IMR-90 (cell line): Measurements from ENCODE around the gene NFKBIE. TPM values are rescaled to one million over a fixed set of nuclear protein-coding genes. Genes with fewer than 3 reads are reported as not detected.

Experiments used
- ATAC-seq: fragments of 200-7000 bp; cut with Tn5 transposase; 2 replicates; pipeline ENCODE4 v1.9.1; 2020; ENCODE audit warnings: low read depth, mild to moderate bottlenecking, moderate library complexity
- BruUV-seq: library from RNA; stranded (reverse); fragments of 400-500 nt; replicated peaks from 2 replicates; lab custom pipeline; 2021; lab: Mats Ljungman, UMichigan
- CTCF ChIA-PET: fragments of 300-600 bp; formaldehyde crosslinking; extraction: SDS; loops from one replicate; lab custom pipeline; 2021; ENCODE audit warnings: antibody characterized with exemption; lab: Yijun Ruan, JAX
- POLR2A ChIA-PET: fragments of 300-600 bp; sonication (Branson Sonifier 250); formaldehyde crosslinking; loops from one replicate; lab custom pipeline; 2022; ENCODE audit warnings: antibody characterized with exemption; ENCODE audit not compliant: unreplicated experiment; lab: Charles Lee
- DNase-seq: peaks from one replicate; pipeline ENCODE4 v3.0.0; 2013
- H2AFZ ChIP-seq: replicated peaks from 2 replicates; pipeline ENCODE3; 2013; ENCODE audit warnings: low read length, mild to moderate bottlenecking; ENCODE audit not compliant: poor library complexity
- H2AK5ac ChIP-seq: 2 replicates; pipeline ENCODE4 v1.6.1; 2013; ENCODE audit warnings: low read depth, low read length, inconsistent platforms
- H2AK9ac ChIP-seq: replicated peaks from 2 replicates; pipeline ENCODE3; 2013; ENCODE audit warnings: mild to moderate bottlenecking, low read depth, low read length, moderate library complexity; ENCODE audit not compliant: poor library complexity
- H2BK120ac ChIP-seq: 2 replicates; pipeline ENCODE4 v1.6.1; 2013; ENCODE audit warnings: low read depth, low read length, inconsistent platforms
- H2BK15ac ChIP-seq: 3 replicates; pipeline ENCODE4 v1.6.1; 2013; ENCODE audit warnings: low read depth, low read length, inconsistent platforms
- H2BK20ac ChIP-seq: 2 replicates; pipeline ENCODE4 v1.6.1; 2013; ENCODE audit warnings: low read depth, mild to moderate bottlenecking, inconsistent platforms, low read length, moderate library complexity
- H2BK5ac ChIP-seq: 2 replicates; pipeline ENCODE4 v1.6.1; 2013; ENCODE audit warnings: mild to moderate bottlenecking, low read depth, low read length, inconsistent platforms; ENCODE audit not compliant: poor library complexity, severe bottlenecking
- H3K14ac ChIP-seq: replicated peaks from 2 replicates; pipeline ENCODE4 v1.6.1; 2013; ENCODE audit warnings: low read depth, low read length, inconsistent platforms
- H3K18ac ChIP-seq: 2 replicates; pipeline ENCODE4 v1.6.1; 2013; ENCODE audit warnings: low read depth, low read length, control low read depth
- H3K23ac ChIP-seq: 2 replicates; pipeline ENCODE4 v1.6.1; 2013; ENCODE audit warnings: low read depth, low read length, inconsistent platforms
- H3K27ac ChIP-seq: 2 replicates; pipeline ENCODE4 v1.5.1; 2013; ENCODE audit warnings: mild to moderate bottlenecking, control low read depth, low read length; ENCODE audit not compliant: insufficient read depth
- H3K27me3 ChIP-seq: 2 replicates; pipeline ENCODE4 v1.6.1; 2013; ENCODE audit warnings: low read length; ENCODE audit not compliant: control insufficient read depth, insufficient read depth
- H3K36me3 ChIP-seq: 2 replicates; pipeline ENCODE4 v1.6.1; 2013; ENCODE audit warnings: low read length, mixed read lengths; ENCODE audit not compliant: control insufficient read depth, insufficient read depth
- H3K4ac ChIP-seq: 2 replicates; pipeline ENCODE4 v1.6.1; 2013; ENCODE audit warnings: low read depth, low read length, inconsistent platforms
- H3K4me1 ChIP-seq: 2 replicates; pipeline ENCODE4 v1.6.1; 2013; ENCODE audit warnings: low read length, mixed read lengths; ENCODE audit not compliant: control insufficient read depth, insufficient read depth
- H3K4me2 ChIP-seq: 2 replicates; pipeline ENCODE4 v1.6.1; 2013; ENCODE audit warnings: low read depth, mild to moderate bottlenecking, control low read depth, low read length, moderate library complexity
- H3K4me3 ChIP-seq: 2 replicates; pipeline ENCODE4 v1.5.1; 2013; ENCODE audit warnings: low read depth, mild to moderate bottlenecking, control low read depth, low read length, moderate library complexity; ENCODE audit not compliant: insufficient read depth
- H3K56ac ChIP-seq: 2 replicates; pipeline ENCODE4 v1.6.1; 2013; ENCODE audit warnings: low read length, inconsistent platforms; ENCODE audit not compliant: insufficient read depth; ENCODE audit errors: extremely low read depth
- H3K79me1 ChIP-seq, 2 experiments: 2 replicates each; pipeline ENCODE4 v1.6.1; 2013; ENCODE audit warnings: low read length in 2 of 2, inconsistent platforms in 1 of 2, low read depth in 1 of 2
- H3K9ac ChIP-seq: 2 replicates; pipeline ENCODE4 v1.6.1; 2013; ENCODE audit warnings: low read depth, low read length, control low read depth
- H3K9me1 ChIP-seq: 2 replicates; pipeline ENCODE4 v1.6.1; 2013; ENCODE audit warnings: low read length, inconsistent platforms; ENCODE audit not compliant: insufficient read depth
- H3K9me3 ChIP-seq: 2 replicates; pipeline ENCODE4 v1.6.1; 2013; ENCODE audit warnings: low read length; ENCODE audit not compliant: control insufficient read depth, insufficient read depth
- H4K20me1 ChIP-seq: 2 replicates; pipeline ENCODE4 v1.6.1; 2013; ENCODE audit warnings: low read length, inconsistent platforms; ENCODE audit not compliant: insufficient read depth
- H4K5ac ChIP-seq: 2 replicates; pipeline ENCODE4 v1.6.1; 2013; ENCODE audit warnings: mild to moderate bottlenecking, low read depth, low read length, control low read depth
- H4K8ac ChIP-seq, 2 experiments: 2 replicates each; pipeline ENCODE4 v1.6.1; 2013; ENCODE audit warnings: low read depth in 2 of 2, low read length in 2 of 2, control low read depth in 1 of 2, inconsistent platforms in 1 of 2
- H4K91ac ChIP-seq: 2 replicates; pipeline ENCODE4 v1.6.1; 2013; ENCODE audit warnings: low read depth, low read length, inconsistent platforms; ENCODE audit not compliant: insufficient read depth
- BHLHE40 ChIP-seq: fragments of 150-350 bp; IDR thresholded peaks from 2 replicates; pipeline ENCODE4 v1.6.1; 2016; ENCODE audit warnings: mild to moderate bottlenecking, low read depth, low read length
- CEBPB ChIP-seq: IDR thresholded peaks from 2 replicates; pipeline ENCODE4 v1.6.1; 2012; ENCODE audit warnings: low read depth, low read length, improper control_type of control experiment
- CHD1 ChIP-seq: IDR thresholded peaks from 2 replicates; pipeline ENCODE4 v1.6.1; 2012; ENCODE audit warnings: low read depth, low read length, improper control_type of control experiment
- MAZ ChIP-seq: IDR thresholded peaks from 2 replicates; pipeline ENCODE4 v1.6.1; 2012; ENCODE audit warnings: low read depth, mild to moderate bottlenecking, low read length, improper control_type of control experiment, moderate library complexity, borderline replicate concordance
- MXI1 ChIP-seq: IDR thresholded peaks from 2 replicates; pipeline ENCODE4 v1.6.1; 2012; ENCODE audit warnings: low read depth, mild to moderate bottlenecking, low read length, moderate library complexity, borderline replicate concordance
- NFE2L2 ChIP-seq: fragments of 150-350 bp; IDR thresholded peaks from 2 replicates; pipeline ENCODE4 v1.6.1; 2016; ENCODE audit warnings: low read depth, mild to moderate bottlenecking, low read length
- POLR2A ChIP-seq: IDR thresholded peaks from 2 replicates; pipeline ENCODE4 v1.6.1; 2012; ENCODE audit warnings: mild to moderate bottlenecking, low read depth, low read length
- RAD21 ChIP-seq: IDR thresholded peaks from 2 replicates; pipeline ENCODE4 v1.6.1; 2012; ENCODE audit warnings: low read length, improper control_type of control experiment
- WGBS, 2 experiments: methylation state at CpG; one replicate each; pipeline versions ENCODE4 v1.1.5 to v1.1.7; 2013; ENCODE audit warnings: missing lambda C conversion rate in 2 of 2; ENCODE audit not compliant: insufficient read length in 1 of 2; ENCODE audit errors: extremely low coverage in 2 of 2; 5-methylcytosine and 5-hydroxymethylcytosine counted together
- dilution Hi-C: fragments of 300-500 bp; cut with HindIII; formaldehyde crosslinking; loops from one replicate; pipeline ENCODE4 v1.14.3; 2018; ENCODE audit warnings: low sequenced_read_pairs; ENCODE audit not compliant: unreplicated experiment
- in situ Hi-C: fragments of 300-500 bp; cut with MboI; formaldehyde crosslinking; loops from 3 replicates; pipeline ENCODE4 v1.14.3; 2019; ENCODE audit warnings: low sequenced_read_pairs, inconsistent platforms, mixed read lengths
- intact Hi-C: fragments of 100-400 bp; cut with micrococcal nuclease; formaldehyde crosslinking; loops from 2 replicates; pipeline ENCODE4 v1.10.0; 2022
- polyA plus RNA-seq, 3 experiments: library from polyadenylated mRNA; depleted of rRNA; stranded (reverse); fragments of >200 nt; gene quantifications; 2 replicates each; pipeline ENCODE4 v1.2.3, GENCODE V29; 2012; ENCODE audit warnings: low replicate concordance in 1 of 3
- total RNA-seq: library from RNA; depleted of rRNA; stranded (reverse); fragments of >200 nt; gene quantifications from 2 replicates; pipeline ENCODE4 v1.2.3, GENCODE V29; 2012

The NFKBIE gene
- total and polyA plus RNA-seq, 2 of the 4 experiments (the other 2 are of a cell fraction), result 7.9 to 13.0 TPM

- POLR2A ChIA-PET, result no interaction called here
- BruUV-seq, result no TSS peak
Measured at GRCh38 chr6:44235891-44236516, 29.3 kb downstream of the NFKBIE start.

More at GRCh38 chr6:44235891-44236516, 29.3 kb downstream of the NFKBIE start:
- TF ChIP-seq NFE2L2 (no peak), MXI1 (no peak), RAD21 (no peak), MAZ (no peak), CHD1 (no peak), BHLHE40 (no peak), CEBPB (no peak), POLR2A (no peak)
- no peaks in the 10 kb centered on the region for H3K9me3 ChIP-seq
- ATAC-seq (no peak), DNase-seq (no peak)
- no peak overlapping the region for H2BK120ac ChIP-seq
- H3K4ac ChIP-seq, result no peak overlapping the region
- in situ Hi-C loops (loop anchor here (5.0 kb wide), 1 partner anchor 129 kb away; no protein-coding TSS in a partner anchor), dilution Hi-C loops (no loop called here), intact Hi-C loops (no loop called here)
- 0 out of 4 replicates have a peak, but pooled peaks cover 0 to 4% of the 10 kb centered on the region in 2 experiments for H3K79me1 ChIP-seq
- H3K4me3 ChIP-seq, result no peak overlapping the region
- H3K9ac ChIP-seq, result no peak overlapping the region
- no peak overlapping the region for H2AK9ac ChIP-seq
- no peak overlapping the region for H4K5ac ChIP-seq
- no peak overlapping the region for H2BK20ac ChIP-seq
- H3K27me3 ChIP-seq, result no peaks in the 10 kb centered on the region
- peaks cover 2% of the 10 kb centered on the region; the same call in 1 of the 2 replicates for H3K36me3 ChIP-seq
- H3K56ac ChIP-seq, result no peak overlapping the region
- no peak overlapping the region for H4K8ac ChIP-seq
- H4K20me1 ChIP-seq, result no peaks in the 10 kb centered on the region
- H2AK5ac ChIP-seq, result no peak overlapping the region
- no peak overlapping the region for H3K18ac ChIP-seq
- H2AFZ ChIP-seq, result no peak overlapping the region
- no peak overlapping the region for H3K4me2 ChIP-seq
- 100% methylated on average over 1 of the region's 6 CpGs; no CpG with 5 or more reads in 1 of the 2 experiments for WGBS, 2 experiments
- H3K4me1 ChIP-seq, result peaks cover 16% of the 10 kb centered on the region
- H3K14ac ChIP-seq, result no peak overlapping the region
- no peak overlapping the region for H3K23ac ChIP-seq
- CTCF ChIA-PET, result no interaction called here
- no peak overlapping the region for H2BK15ac ChIP-seq
- H2BK5ac ChIP-seq, result no peak overlapping the region
- no peak overlapping the region for H4K91ac ChIP-seq
- peaks cover 4% of the 10 kb centered on the region for H3K9me1 ChIP-seq
- H3K27ac ChIP-seq, result no peak overlapping the region
